DOHH2 (cell line): ENCODE measurements around the gene LAMA4.

Experiments used
- H3F3A ChIP-seq: fragments of 200-600 bp; sonication (generic), shearing (Covaris generic); 2 replicates; pipeline ENCODE4 v1.6.0; 2016; ENCODE audit warnings: antibody characterized with exemption, mild to moderate bottlenecking; ENCODE audit not compliant: control insufficient read depth, insufficient read depth
- H3K27ac ChIP-seq: fragments of 200-600 bp; sonication (generic); 2 replicates; pipeline ENCODE4 v1.5.1; 2014; ENCODE audit warnings: low read depth, mild to moderate bottlenecking, low read length, moderate library complexity
- H3K27me3 ChIP-seq: fragments of 200-600 bp; sonication (generic); 2 replicates; pipeline ENCODE4 v1.6.1; 2014; ENCODE audit warnings: mild to moderate bottlenecking, low read length, mixed read lengths; ENCODE audit not compliant: control insufficient read depth
- H3K36me3 ChIP-seq: fragments of 200-600 bp; sonication (generic); 2 replicates; pipeline ENCODE4 v1.6.1; 2014; ENCODE audit warnings: mild to moderate bottlenecking, low read length, moderate library complexity, mixed read lengths; ENCODE audit not compliant: control insufficient read depth
- H3K4me1 ChIP-seq: fragments of 200-600 bp; sonication (generic); 2 replicates; pipeline ENCODE4 v1.6.1; 2014; ENCODE audit warnings: mild to moderate bottlenecking, low read length, mixed read lengths; ENCODE audit not compliant: control insufficient read depth
- H3K4me2 ChIP-seq: fragments of 200-600 bp; sonication (generic); 2 replicates; pipeline ENCODE4 v1.6.0; 2014; ENCODE audit warnings: mild to moderate bottlenecking, low read length, moderate library complexity
- H3K4me3 ChIP-seq: fragments of 200-600 bp; sonication (generic); 2 replicates; pipeline ENCODE4 v1.5.1; 2014; ENCODE audit warnings: mild to moderate bottlenecking, low read length, mixed read lengths
- H3K79me2 ChIP-seq: fragments of 200-600 bp; sonication (generic); 2 replicates; pipeline ENCODE4 v1.6.1; 2014; ENCODE audit warnings: mild to moderate bottlenecking, low read length, mixed read lengths; ENCODE audit not compliant: control insufficient read depth
- H3K9me2 ChIP-seq: fragments of 200-600 bp; sonication (generic); replicated peaks from 2 replicates; pipeline ENCODE4 v1.6.1; 2014; ENCODE audit warnings: mild to moderate bottlenecking, low read length, mixed read lengths; ENCODE audit not compliant: control insufficient read depth
- H3K9me3 ChIP-seq: fragments of 200-600 bp; sonication (generic); 2 replicates; pipeline ENCODE4 v1.6.1; 2014; ENCODE audit warnings: antibody characterized with exemption, low read length, mixed read lengths; ENCODE audit not compliant: control insufficient read depth, insufficient read depth
- H4K20me1 ChIP-seq: fragments of 200-600 bp; sonication (generic); 2 replicates; pipeline ENCODE4 v1.6.0; 2014; ENCODE audit warnings: low read depth, mild to moderate bottlenecking, antibody characterized with exemption, low read length, moderate library complexity; ENCODE audit not compliant: control insufficient read depth, insufficient read depth
- CTCF ChIP-seq: fragments of 200-600 bp; sonication (generic); IDR thresholded peaks from one replicate; pipeline ENCODE4 v1.5.1; 2014; ENCODE audit warnings: antibody characterized with exemption, mild to moderate bottlenecking, low read depth, low read length; ENCODE audit not compliant: poor library complexity, severe bottlenecking
- EZH2phosphoT487 ChIP-seq: fragments of 200-600 bp; sonication (generic); IDR thresholded peaks from 2 replicates; pipeline ENCODE4 v1.6.1; 2017; ENCODE audit warnings: borderline replicate concordance, mild to moderate bottlenecking, antibody characterized with exemption, low read length, moderate library complexity, mixed read lengths

The LAMA4 gene

GRCh38 chr6:112194511-112194910, 59.9 kb downstream of the LAMA4 start:
- H3K27me3 ChIP-seq: no peaks in the 10 kb centered on the region
- H3K9me3 ChIP-seq: no peaks in the 10 kb centered on the region
- no peaks in the 10 kb centered on the region for H3K36me3 ChIP-seq
- H4K20me1 ChIP-seq: no peaks in the 10 kb centered on the region
- no peak overlapping the region for H3K4me2 ChIP-seq
- no peaks in the 10 kb centered on the region for H3K9me2 ChIP-seq
- no peaks in the 10 kb centered on the region for H3F3A ChIP-seq
- H3K4me3 ChIP-seq: no peak overlapping the region
- no peaks in the 10 kb centered on the region for H3K79me2 ChIP-seq
- H3K27ac ChIP-seq: no peak overlapping the region
- no peaks in the 10 kb centered on the region for H3K4me1 ChIP-seq
- TF ChIP-seq CTCF (no peak), EZH2phosphoT487 (no peak)

- Histone ChIP-seq H3K27ac (no peak overlapping the region), H3K4me3 (no peak overlapping the region), H3F3A (no peaks in the 10 kb centered on the region), H3K27me3 (no peaks in the 10 kb centered on the region), H3K79me2 (no peaks in the 10 kb centered on the region), H3K4me2 (no peak overlapping the region), H3K4me1 (no peaks in the 10 kb centered on the region), H3K9me3 (no peaks in the 10 kb centered on the region), H3K9me2 (no peaks in the 10 kb centered on the region), H3K36me3 (no peaks in the 10 kb centered on the region), H4K20me1 (no peaks in the 10 kb centered on the region)
- TF ChIP-seq CTCF (no peak), EZH2phosphoT487 (no peak)
These were observed 60.8 kb downstream of the LAMA4 start for GRCh38 chr6:112193535-112194051.

- no peaks in the 10 kb centered on the region for H4K20me1 ChIP-seq
- H3F3A ChIP-seq: no peaks in the 10 kb centered on the region
- H3K9me3 ChIP-seq: no peaks in the 10 kb centered on the region
- H3K9me2 ChIP-seq: no peaks in the 10 kb centered on the region
- H3K36me3 ChIP-seq: no peaks in the 10 kb centered on the region
- H3K27ac ChIP-seq: no peak overlapping the region
- no peaks in the 10 kb centered on the region for H3K79me2 ChIP-seq
- H3K4me3 ChIP-seq: no peak overlapping the region
- H3K4me1 ChIP-seq: no peaks in the 10 kb centered on the region
- no peak overlapping the region for H3K4me2 ChIP-seq
- no peaks in the 10 kb centered on the region for H3K27me3 ChIP-seq
- TF ChIP-seq CTCF (no peak), EZH2phosphoT487 (no peak)
These were observed 61.2 kb downstream of the LAMA4 start for GRCh38 chr6:112193117-112193516.
